Endothelial cell of umbilical vein (primary cell): ENCODE results near the gene GPBP1L1. TPM values are rescaled to one million over a fixed set of nuclear protein-coding genes. Genes with fewer than 3 reads are reported as not detected.

Source experiments
- BruUV-seq: library from RNA; stranded (reverse); fragments of 400-500 nt; replicated peaks from 2 replicates; lab custom pipeline; 2021; lab: Mats Ljungman, UMichigan
- CTCF ChIA-PET: fragments of 300-600, 350-600 bp; sonication (Branson Sonifier 250); formaldehyde crosslinking; loops from one replicate; lab custom pipeline; 2021; ENCODE audit warnings: antibody characterized with exemption, inconsistent platforms; lab: Charles Lee
- POLR2A ChIA-PET: fragments of 300-600, 350-600 bp; sonication (Branson Sonifier 250); formaldehyde crosslinking; loops from one replicate; lab custom pipeline; 2021; ENCODE audit warnings: antibody characterized with exemption, inconsistent platforms; lab: Charles Lee
- DNase-seq: peaks from one replicate; pipeline ENCODE4 v3.0.0-alpha.2; 2011; ENCODE audit warnings: low read depth, low spot score
- FAIRE-seq: peaks from 2 replicates; lab custom pipeline; 2011; peaks lifted over from hg19 to GRCh38; lab: Jason Lieb, UNC
- H2AFZ ChIP-seq: 2 replicates; pipeline ENCODE4 v1.6.0; 2012; ENCODE audit warnings: low read depth, low read length, control low read depth, inconsistent platforms
- H3K27ac ChIP-seq: 2 replicates; pipeline ENCODE4 v1.5.1; 2011; ENCODE audit warnings: low read depth, mild to moderate bottlenecking, control low read depth, low read length, moderate library complexity; ENCODE audit not compliant: insufficient read depth
- H3K27me3 ChIP-seq, 2 experiments: 2 replicates each; pipeline versions ENCODE4 v1.6.0 to v1.6.1; 2011; ENCODE audit warnings: low read length in 2 of 2, mixed read lengths in 1 of 2; ENCODE audit not compliant: control insufficient read depth in 2 of 2, insufficient read depth in 2 of 2
- H3K36me3 ChIP-seq, 2 experiments: 2 replicates in 1 of 2; 3 replicates in 1 of 2; pipeline ENCODE4 v1.5.1; 2011; ENCODE audit warnings: low read length in 2 of 2, mild to moderate bottlenecking in 1 of 2, moderate library complexity in 1 of 2; ENCODE audit not compliant: control insufficient read depth in 2 of 2, insufficient read depth in 2 of 2; ENCODE audit errors: extremely low read depth in 1 of 2
- H3K4me1 ChIP-seq: 3 replicates; pipeline ENCODE4 v1.5.1; 2011; ENCODE audit warnings: mild to moderate bottlenecking, low read length; ENCODE audit not compliant: control insufficient read depth, insufficient read depth; ENCODE audit errors: extremely low read depth
- H3K4me2 ChIP-seq: 2 replicates; pipeline ENCODE4 v1.6.1; 2011; ENCODE audit warnings: low read length, control low read depth, mixed read lengths; ENCODE audit not compliant: insufficient read depth
- H3K4me3 ChIP-seq, 3 experiments: fragments of 200-600 bp in 1 of 3; sonication (generic), shearing (Covaris generic) in 1 of 3; replicated peaks in 1 of 3; 2 replicates each; pipeline ENCODE4 v1.5.1; 2011 to 2016; ENCODE audit warnings: control low read depth in 3 of 3, low read length in 3 of 3, mild to moderate bottlenecking in 2 of 3, inconsistent platforms in 1 of 3, low read depth in 1 of 3, moderate library complexity in 1 of 3; ENCODE audit not compliant: insufficient read depth in 1 of 3
- H3K79me2 ChIP-seq: 2 replicates; pipeline ENCODE4 v1.6.0; 2012; ENCODE audit warnings: low read length, inconsistent platforms; ENCODE audit not compliant: control insufficient read depth, insufficient read depth
- H3K9ac ChIP-seq: replicated peaks from 2 replicates; pipeline ENCODE3; 2011; ENCODE audit warnings: low read length, control low read depth; ENCODE audit not compliant: insufficient read depth; ENCODE audit errors: extremely low read depth
- H3K9me1 ChIP-seq: replicated peaks from 3 replicates; pipeline ENCODE4 v1.6.0; 2011; ENCODE audit warnings: mild to moderate bottlenecking, low read length; ENCODE audit not compliant: control insufficient read depth, insufficient read depth; ENCODE audit errors: extremely low read depth
- H3K9me3 ChIP-seq: replicated peaks from 2 replicates; pipeline ENCODE4 v1.5.1; 2012; ENCODE audit warnings: low read length, inconsistent platforms; ENCODE audit not compliant: control insufficient read depth, insufficient read depth
- H4K20me1 ChIP-seq: replicated peaks from 2 replicates; pipeline ENCODE3; 2011; ENCODE audit warnings: mild to moderate bottlenecking, low read length; ENCODE audit not compliant: control insufficient read depth, insufficient read depth; ENCODE audit errors: extremely low read depth
- FOS ChIP-seq: IDR thresholded peaks from 2 replicates; pipeline ENCODE4 v1.6.1; 2011; ENCODE audit warnings: mild to moderate bottlenecking, low read length, moderate library complexity, borderline replicate concordance; ENCODE audit not compliant: insufficient read depth
- dilution Hi-C: fragments of 300-500 bp; cut with MboI; formaldehyde crosslinking; loops from one replicate; pipeline ENCODE4 v1.15.0; 2019; ENCODE audit warnings: low sequenced_read_pairs; ENCODE audit not compliant: extremely low pct_ligation_motif_present
- intact Hi-C: fragments of 100-400 bp; cut with micrococcal nuclease; formaldehyde crosslinking; loops from one replicate; pipeline ENCODE4 v1.10.0; 2022
- polyA plus RNA-seq, 4 experiments: library from polyadenylated mRNA; depleted of rRNA in 3 of 4; stranded (reverse) in 3 of 4; unstranded in 1 of 4; fragments of >200 nt; gene quantifications; 2 replicates each; pipeline versions ENCODE4 v1.2.1 to v1.2.3, GENCODE V29; 2011 to 2012; ENCODE audit warnings: missing spikeins in 1 of 4
- total RNA-seq: library from RNA; stranded (reverse); gene quantifications from 2 replicates; pipeline ENCODE4 v1.2.3, GENCODE V29; 2021
- TF ChIP-seq, protein P1 (sequence below), 2 donors: IDR thresholded peaks; 1 replicate in 1 of 2; 2 replicates in 1 of 2; pipeline ENCODE4 v1.5.1; 2011; ENCODE audit warnings: low read length in 2 of 2, mild to moderate bottlenecking in 2 of 2, moderate library complexity in 2 of 2, control low read depth in 1 of 2, inconsistent platforms in 1 of 2, low read depth in 1 of 2; ENCODE audit not compliant: insufficient read depth in 1 of 2; ENCODE audit errors: extremely low read depth in 1 of 2

GPBP1L1 gene
- total and polyA plus RNA-seq, 2 donors (not counting 3 experiments of a cell fraction or from before 2014, with no cell fraction given) = 35.0 to 89.7 TPM

DNA sequence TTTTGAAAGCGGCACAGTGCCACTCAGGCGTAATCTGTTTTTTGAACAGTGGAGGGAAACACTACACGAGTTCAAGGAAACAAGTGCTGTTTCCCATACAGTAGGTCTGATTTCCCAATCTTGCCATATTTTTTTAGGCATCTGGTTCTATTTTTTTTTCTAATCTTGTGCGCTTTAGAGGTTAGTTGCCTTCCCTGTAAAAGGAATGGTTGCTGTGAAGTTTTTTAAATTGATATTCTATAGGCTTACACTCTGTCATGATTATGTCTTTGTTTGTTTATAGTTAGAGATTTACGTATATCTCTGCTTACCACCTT, 101.3 kb downstream of the GPBP1L1 start:
- Histone ChIP-seq H3K36me3 (no peaks in the 10 kb centered on the region), H2AFZ (no peak overlapping the region), H3K9me3 (no peaks in the 10 kb centered on the region), H3K9me1 (no peaks in the 10 kb centered on the region), H3K27ac (peak overlapping the region; percentile 81), H3K4me2 (peak overlapping the region; percentile 94), H4K20me1 (no peaks in the 10 kb centered on the region), H3K9ac (peak overlapping the region; percentile 99), H3K79me2 (peaks cover 54% of the 10 kb centered on the region), H3K27me3 (no peaks in the 10 kb centered on the region), H3K4me3 (peak overlapping the region; percentile 62 to 78 (median 67)), H3K4me1 (peaks cover 17% of the 10 kb centered on the region)
- intact Hi-C loops (loop anchor here (2.0 kb wide), 2 partner anchors 36 to 218 kb away; partner anchors contain the start of gene MAST2), dilution Hi-C loops (no loop called here)
- CTCF ChIA-PET = interaction anchor here (0.9 to 3.2 kb wide), 7 partner anchors 16 to 571 kb away, joined by 3 to 18 read pairs (median 3); partner anchors contain the start of gene GPBP1L1
- TF ChIP-seq FOS = no peak
- TF ChIP-seq, protein P1, sequence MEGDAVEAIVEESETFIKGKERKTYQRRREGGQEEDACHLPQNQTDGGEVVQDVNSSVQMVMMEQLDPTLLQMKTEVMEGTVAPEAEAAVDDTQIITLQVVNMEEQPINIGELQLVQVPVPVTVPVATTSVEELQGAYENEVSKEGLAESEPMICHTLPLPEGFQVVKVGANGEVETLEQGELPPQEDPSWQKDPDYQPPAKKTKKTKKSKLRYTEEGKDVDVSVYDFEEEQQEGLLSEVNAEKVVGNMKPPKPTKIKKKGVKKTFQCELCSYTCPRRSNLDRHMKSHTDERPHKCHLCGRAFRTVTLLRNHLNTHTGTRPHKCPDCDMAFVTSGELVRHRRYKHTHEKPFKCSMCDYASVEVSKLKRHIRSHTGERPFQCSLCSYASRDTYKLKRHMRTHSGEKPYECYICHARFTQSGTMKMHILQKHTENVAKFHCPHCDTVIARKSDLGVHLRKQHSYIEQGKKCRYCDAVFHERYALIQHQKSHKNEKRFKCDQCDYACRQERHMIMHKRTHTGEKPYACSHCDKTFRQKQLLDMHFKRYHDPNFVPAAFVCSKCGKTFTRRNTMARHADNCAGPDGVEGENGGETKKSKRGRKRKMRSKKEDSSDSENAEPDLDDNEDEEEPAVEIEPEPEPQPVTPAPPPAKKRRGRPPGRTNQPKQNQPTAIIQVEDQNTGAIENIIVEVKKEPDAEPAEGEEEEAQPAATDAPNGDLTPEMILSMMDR (IDR thresholded peaks at IDR 0.05; ENCODE audit: extremely low read depth in 1 of 2, insufficient read depth in 1 of 2, low read depth in 1 of 2, low read length in 2 of 2) = peak in 1 of 2 donors; percentile 6
- POLR2A ChIA-PET = interaction anchor here (0.6 to 2.1 kb wide), 10 partner anchors 9 to 574 kb away, joined by 3 to 18 read pairs (median 5); partner anchors contain the start of genes AKR1A1, GPBP1L1, HECTD3 and PRDX1
- DNase-seq = no peak
- BruUV-seq = no TSS peak
- no peak for FAIRE-seq
